UCSD-AML1 (cell line): Measurements from ENCODE around the gene RIN3.

Experiments used
- DNase-seq: peaks from one replicate; lab custom pipeline; 2025; ENCODE audit not compliant: unreplicated experiment; lab: John Stamatoyannopoulos, UW

The RIN3 gene

GRCh38 chr14:92484132-92484823, 29.3 kb upstream of the RIN3 start:
- no peak for DNase-seq

- DNase-seq = no peak
Measured at GRCh38 chr14:92486881-92487280, 26.7 kb upstream of the RIN3 start.

GRCh38 chr14:92487513-92488133, 26.0 kb upstream of the RIN3 start:
- peak; percentile 34 for DNase-seq

GRCh38 chr14:92489394-92490238, 24.0 kb upstream of the RIN3 start:
- no peak for DNase-seq

GRCh38 chr14:92490239-92490959, 23.2 kb upstream of the RIN3 start:
- no peak for DNase-seq

- no peak for DNase-seq
Measured at GRCh38 chr14:92491782-92492181, 21.8 kb upstream of the RIN3 start.

- DNase-seq = no peak
Measured at GRCh38 chr14:92492258-92492657, 21.3 kb upstream of the RIN3 start.

GRCh38 chr14:92493024-92493423, 20.6 kb upstream of the RIN3 start:
- DNase-seq = no peak

- no peak for DNase-seq
Measured at GRCh38 chr14:92493492-92493891, 20.1 kb upstream of the RIN3 start.

GRCh38 chr14:92494512-92494911, 19.1 kb upstream of the RIN3 start:
- no peak for DNase-seq

GRCh38 chr14:92495027-92495426, 18.6 kb upstream of the RIN3 start:
- DNase-seq = no peak

GRCh38 chr14:92496191-92496857, 17.3 kb upstream of the RIN3 start:
- DNase-seq = no peak

- DNase-seq = no peak
Measured at GRCh38 chr14:92497391-92497790, 16.2 kb upstream of the RIN3 start.

GRCh38 chr14:92499234-92499633, 14.3 kb upstream of the RIN3 start:
- no peak for DNase-seq

- no peak for DNase-seq
Measured at GRCh38 chr14:92500491-92500941, 13.1 kb upstream of the RIN3 start.

- DNase-seq = no peak
Measured at GRCh38 chr14:92501891-92502351, 11.7 kb upstream of the RIN3 start.

- DNase-seq = no peak
Measured at GRCh38 chr14:92502541-92503286, 10.9 kb upstream of the RIN3 start.

- DNase-seq = no peak
Measured at GRCh38 chr14:92503756-92504491, 9.7 kb upstream of the RIN3 start.

- DNase-seq = no peak
Measured at GRCh38 chr14:92505826-92506225, 7.8 kb upstream of the RIN3 start.
